Fibroblast of lung (primary cell): ENCODE data around the gene TNNT3. TPM values are rescaled to one million over a fixed set of nuclear protein-coding genes. Genes with fewer than 3 reads are reported as not detected.
"Not testable (repeated sequence)": the region's sequence is repeated elsewhere in the genome, so short reads cannot be mapped to it uniquely, and the experiment has no call there.

Source experiments
- DNase-seq, 2 donors: peaks; one replicate each; pipeline versions ENCODE4 v3.0.0 to v3.0.0-alpha.2; 2010; ENCODE audit warnings: low read depth in 2 of 2
- H2AFZ ChIP-seq: 2 replicates; pipeline ENCODE4 v1.5.1; 2012; ENCODE audit warnings: low read length, control low read depth, inconsistent platforms
- H3K27ac ChIP-seq: 2 replicates; pipeline ENCODE4 v1.5.1; 2011; ENCODE audit warnings: low read length, control low read depth; ENCODE audit not compliant: insufficient read depth
- H3K27me3 ChIP-seq: 2 replicates; pipeline ENCODE4 v1.5.1; 2011; ENCODE audit warnings: mild to moderate bottlenecking, low read length; ENCODE audit not compliant: control insufficient read depth, insufficient read depth
- H3K36me3 ChIP-seq: 2 replicates; pipeline ENCODE4 v1.5.1; 2011; ENCODE audit warnings: low read length; ENCODE audit not compliant: control insufficient read depth, insufficient read depth
- H3K4me1 ChIP-seq: 2 replicates; pipeline ENCODE4 v1.5.1; 2011; ENCODE audit warnings: low read length; ENCODE audit not compliant: control insufficient read depth, insufficient read depth; ENCODE audit errors: extremely low read depth
- H3K4me2 ChIP-seq: 2 replicates; pipeline ENCODE4 v1.5.1; 2011; ENCODE audit warnings: low read length, control low read depth; ENCODE audit not compliant: insufficient read depth; ENCODE audit errors: extremely low read depth
- H3K4me3 ChIP-seq, 4 experiments: fragments of 200-600 bp in 1 of 4; sonication (generic) in 1 of 4; replicated peaks in 1 of 4; 2 replicates each; pipeline ENCODE4 v1.5.1; 2011 to 2016; ENCODE audit warnings: low read length in 4 of 4, low read depth in 3 of 4, mild to moderate bottlenecking in 3 of 4, control low read depth in 2 of 4, inconsistent platforms in 1 of 4, mixed read lengths in 1 of 4; ENCODE audit not compliant: insufficient read depth in 1 of 4; ENCODE audit errors: control extremely low read depth in 1 of 4
- H3K79me2 ChIP-seq: 2 replicates; pipeline ENCODE4 v1.5.1; 2012; ENCODE audit warnings: mild to moderate bottlenecking, low read length, inconsistent platforms; ENCODE audit not compliant: control insufficient read depth, insufficient read depth
- H3K9ac ChIP-seq: 2 replicates; pipeline ENCODE4 v1.5.1; 2011; ENCODE audit warnings: mild to moderate bottlenecking, low read length, control low read depth; ENCODE audit not compliant: insufficient read depth
- H3K9me3 ChIP-seq: 2 replicates; pipeline ENCODE4 v1.5.1; 2012; ENCODE audit warnings: low read depth, low read length; ENCODE audit not compliant: control insufficient read depth, insufficient read depth
- H4K20me1 ChIP-seq: 2 replicates; pipeline ENCODE4 v1.5.1; 2011; ENCODE audit warnings: low read length; ENCODE audit not compliant: control insufficient read depth, insufficient read depth; ENCODE audit errors: extremely low read depth
- EZH2 ChIP-seq: IDR thresholded peaks from 2 replicates; pipeline ENCODE4 v1.5.1; 2012; ENCODE audit warnings: low read length, control low read depth, mild to moderate bottlenecking; ENCODE audit errors: missing control alignments
- polyA plus RNA-seq, 2 donors: library from polyadenylated mRNA; depleted of rRNA in 1 of 2; stranded (reverse) in 1 of 2; unstranded in 1 of 2; fragments of >200 nt; gene quantifications; 2 replicates each; pipeline ENCODE4 v1.2.1, GENCODE V29; 2011 to 2012; ENCODE audit warnings: missing spikeins in 1 of 2
- total RNA-seq: library from RNA; depleted of rRNA; stranded (reverse); fragments of >200 nt; gene quantifications from 2 replicates; pipeline ENCODE4 v1.2.1, GENCODE V29; 2014
- TF ChIP-seq, protein P1 (sequence below), 2 donors: IDR thresholded peaks in 1 of 2; conservative IDR thresholded peaks in 1 of 2; 1 replicate in 1 of 2; 2 replicates in 1 of 2; pipeline ENCODE4 v1.5.1; 2011 to 2012; ENCODE audit warnings: low read length in 2 of 2, control low read depth in 1 of 2, inconsistent platforms in 1 of 2, low read depth in 1 of 2, mild to moderate bottlenecking in 1 of 2

TNNT3 gene
- total and polyA plus RNA-seq, 2 donors (not counting 1 experiment from before 2014, with no cell fraction given), result not detected

DNA sequence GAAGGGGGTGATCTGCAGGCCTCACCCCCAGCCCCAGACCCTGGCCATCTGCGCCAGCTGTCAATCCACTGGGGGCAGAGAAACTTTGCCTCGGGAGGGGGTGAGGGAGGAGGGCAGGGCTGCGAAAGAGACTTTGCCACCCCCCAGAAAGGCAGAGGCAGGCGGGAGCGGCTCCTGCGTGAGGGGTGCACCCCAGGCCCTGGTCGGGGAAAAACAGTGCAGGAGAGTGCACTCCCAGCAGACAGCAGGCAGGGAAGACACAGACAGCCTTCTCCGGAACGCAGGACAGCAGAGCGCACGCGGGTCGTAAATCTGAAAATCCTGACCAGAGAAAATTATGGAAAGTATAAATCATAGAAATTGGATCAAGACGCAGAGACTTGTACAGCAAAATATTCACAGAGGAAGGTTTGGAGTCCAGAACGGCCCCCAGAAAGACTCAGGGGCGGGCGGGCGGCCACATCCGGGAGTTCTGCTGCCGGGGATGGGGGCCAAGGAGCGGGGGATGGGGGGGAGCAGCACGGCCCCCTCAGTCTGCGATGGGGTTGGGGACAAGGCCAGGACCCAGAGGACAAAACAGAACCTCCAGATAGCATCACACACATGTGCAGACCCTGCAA, 19.6 kb downstream of the TNNT3 start:
- H2AFZ ChIP-seq, result no peak overlapping the region
- H3K79me2 ChIP-seq, result no peaks in the 10 kb centered on the region
- H3K9ac ChIP-seq, result no peak overlapping the region
- H3K4me2 ChIP-seq, result no peak overlapping the region
- TF ChIP-seq, protein P1, sequence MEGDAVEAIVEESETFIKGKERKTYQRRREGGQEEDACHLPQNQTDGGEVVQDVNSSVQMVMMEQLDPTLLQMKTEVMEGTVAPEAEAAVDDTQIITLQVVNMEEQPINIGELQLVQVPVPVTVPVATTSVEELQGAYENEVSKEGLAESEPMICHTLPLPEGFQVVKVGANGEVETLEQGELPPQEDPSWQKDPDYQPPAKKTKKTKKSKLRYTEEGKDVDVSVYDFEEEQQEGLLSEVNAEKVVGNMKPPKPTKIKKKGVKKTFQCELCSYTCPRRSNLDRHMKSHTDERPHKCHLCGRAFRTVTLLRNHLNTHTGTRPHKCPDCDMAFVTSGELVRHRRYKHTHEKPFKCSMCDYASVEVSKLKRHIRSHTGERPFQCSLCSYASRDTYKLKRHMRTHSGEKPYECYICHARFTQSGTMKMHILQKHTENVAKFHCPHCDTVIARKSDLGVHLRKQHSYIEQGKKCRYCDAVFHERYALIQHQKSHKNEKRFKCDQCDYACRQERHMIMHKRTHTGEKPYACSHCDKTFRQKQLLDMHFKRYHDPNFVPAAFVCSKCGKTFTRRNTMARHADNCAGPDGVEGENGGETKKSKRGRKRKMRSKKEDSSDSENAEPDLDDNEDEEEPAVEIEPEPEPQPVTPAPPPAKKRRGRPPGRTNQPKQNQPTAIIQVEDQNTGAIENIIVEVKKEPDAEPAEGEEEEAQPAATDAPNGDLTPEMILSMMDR (conservative IDR thresholded peaks at IDR 0.05 in 1 of 2, IDR thresholded peaks at IDR 0.05 in 1 of 2; ENCODE audit: low read depth in 1 of 2, low read length in 2 of 2), result no peak
- TF ChIP-seq EZH2, result no peak
- H3K4me3 ChIP-seq, result no peak overlapping the region
- no peaks in the 10 kb centered on the region for H3K36me3 ChIP-seq
- H3K4me1 ChIP-seq, result no peaks in the 10 kb centered on the region
- no peak overlapping the region for H3K27ac ChIP-seq
- H4K20me1 ChIP-seq, result no peaks in the 10 kb centered on the region
- no peaks in the 10 kb centered on the region for H3K9me3 ChIP-seq
- H3K27me3 ChIP-seq, result no peaks in the 10 kb centered on the region
- no peak for DNase-seq

DNA sequence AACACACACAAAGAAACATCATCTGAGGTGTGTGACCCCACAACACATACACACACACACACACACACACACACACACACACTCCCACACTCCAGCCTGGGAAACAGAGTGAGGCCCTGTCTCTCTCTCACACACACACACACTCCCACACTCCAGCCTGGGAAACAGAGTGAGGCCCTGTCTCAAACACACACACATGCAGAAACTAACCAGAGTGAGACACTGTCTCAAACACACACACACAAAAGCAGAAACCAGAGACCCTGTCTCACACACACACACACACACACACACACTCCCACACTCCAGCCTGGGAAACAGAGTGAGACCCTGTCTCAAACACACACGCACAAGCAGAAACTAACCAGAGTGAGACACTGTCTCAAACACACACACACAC, 20.3 kb downstream of the TNNT3 start:
- not testable (repeated sequence) for H3K4me3 ChIP-seq, H3K27ac ChIP-seq, H3K27me3 ChIP-seq, H3K4me2 ChIP-seq, H4K20me1 ChIP-seq, H3K9me3 ChIP-seq, H2AFZ ChIP-seq, H3K36me3 ChIP-seq, H3K79me2 ChIP-seq, H3K4me1 ChIP-seq, H3K9ac ChIP-seq
- peak; percentile 25 to 43 for DNase-seq

DNA sequence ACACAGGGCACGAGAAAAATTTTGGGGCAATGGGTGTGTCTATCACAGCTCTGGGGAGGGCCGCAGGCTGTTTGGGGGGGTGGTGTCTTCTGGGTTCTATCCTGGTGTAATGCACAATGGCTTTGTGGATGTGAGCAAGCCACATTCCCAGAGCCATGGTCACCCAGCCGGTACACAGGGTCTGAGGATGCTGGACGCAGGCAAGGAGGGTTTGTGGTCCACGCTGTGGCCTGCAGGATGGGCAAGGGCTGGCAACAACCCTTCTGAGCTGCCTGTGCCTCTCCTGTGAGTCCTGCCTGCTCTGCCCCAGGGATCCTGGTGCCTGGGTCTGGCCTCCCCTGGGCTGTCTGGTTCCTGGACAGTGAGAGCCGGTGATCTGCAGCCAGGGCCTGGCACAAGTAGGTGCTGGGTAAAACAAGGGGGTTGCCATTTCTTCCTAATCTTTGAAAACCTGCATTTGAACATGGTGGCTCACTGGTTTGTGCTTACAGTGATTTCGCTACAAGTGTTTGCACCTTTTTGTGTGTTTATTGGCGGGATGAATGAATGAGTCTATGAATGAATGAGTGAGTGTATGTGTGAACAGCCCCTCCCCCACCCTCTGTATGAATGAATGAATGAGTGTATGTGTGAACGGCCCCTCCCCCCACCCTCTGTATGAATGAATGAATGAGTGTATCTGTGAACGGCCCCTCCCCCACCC, 23.2 kb downstream of the TNNT3 start:
- Histone ChIP-seq H3K36me3 (no peaks in the 10 kb centered on the region), H3K4me2 (no peak overlapping the region), H3K27ac (no peak overlapping the region), H2AFZ (no peak overlapping the region), H4K20me1 (no peaks in the 10 kb centered on the region), H3K9me3 (no peaks in the 10 kb centered on the region), H3K9ac (no peak overlapping the region), H3K4me3 (no peak overlapping the region), H3K27me3 (no peaks in the 10 kb centered on the region), H3K4me1 (no peaks in the 10 kb centered on the region), H3K79me2 (no peaks in the 10 kb centered on the region)
- TF ChIP-seq, protein P1 (conservative IDR thresholded peaks at IDR 0.05 in 1 of 2, IDR thresholded peaks at IDR 0.05 in 1 of 2; ENCODE audit: low read depth in 1 of 2, low read length in 2 of 2), result no peak
- TF ChIP-seq EZH2, result no peak
- DNase-seq, result no peak
